Endodermal cell (in vitro differentiated cells): ENCODE measurements around the gene CCS. TPM values are rescaled to one million over a fixed set of nuclear protein-coding genes. Genes with fewer than 3 reads are reported as not detected.
"Not testable (repeated sequence)": the region's sequence is repeated elsewhere in the genome, so short reads cannot be mapped to it uniquely, and the experiment has no call there.

Source experiments
- DNase-seq: peaks from one replicate; pipeline ENCODE4 v3.0.0-alpha.2; 2017
- H3K27ac ChIP-seq: 2 replicates; pipeline ENCODE4 v1.5.1; 2013; ENCODE audit warnings: mild to moderate bottlenecking, low read depth, low read length, moderate library complexity
- H3K27me3 ChIP-seq: 2 replicates; pipeline ENCODE4 v1.6.1; 2013; ENCODE audit warnings: mild to moderate bottlenecking, low read length, moderate library complexity; ENCODE audit not compliant: insufficient read depth, control insufficient read depth, poor library complexity, severe bottlenecking
- H3K36me3 ChIP-seq: 2 replicates; pipeline ENCODE4 v1.7.0; 2013; ENCODE audit warnings: mild to moderate bottlenecking, low read length, moderate library complexity; ENCODE audit not compliant: control insufficient read depth, insufficient read depth
- H3K4me1 ChIP-seq: one replicate; pipeline ENCODE4 v1.7.0; 2013; ENCODE audit warnings: low read length; ENCODE audit not compliant: control insufficient read depth, insufficient read depth
- H3K4me3 ChIP-seq: 2 replicates; pipeline ENCODE4 v1.5.1; 2013; ENCODE audit warnings: mild to moderate bottlenecking, low read length, moderate library complexity
- H3K9ac ChIP-seq: 2 replicates; pipeline ENCODE4 v1.6.1; 2013; ENCODE audit warnings: mild to moderate bottlenecking, low read length, moderate library complexity; ENCODE audit not compliant: poor library complexity, severe bottlenecking; ENCODE audit errors: extremely low read depth
- H3K9me3 ChIP-seq: 2 replicates; pipeline ENCODE4 v1.6.1; 2013; ENCODE audit warnings: mild to moderate bottlenecking, low read length, moderate library complexity; ENCODE audit not compliant: control insufficient read depth
- H3K27ac Mint-ChIP-seq: 2 replicates; pipeline ENCODE4 v1.8.0; 2020; ENCODE audit warnings: mixed read lengths
- H3K27me3 Mint-ChIP-seq: 2 replicates; pipeline ENCODE4 v1.8.0; 2021; ENCODE audit warnings: mild to moderate bottlenecking, mixed read lengths; ENCODE audit not compliant: insufficient read depth
- H3K36me3 Mint-ChIP-seq: 2 replicates; pipeline ENCODE4 v1.8.0; 2020; ENCODE audit warnings: low read depth, mixed read lengths
- H3K4me1 Mint-ChIP-seq: 2 replicates; pipeline ENCODE4 v1.8.0; 2020; ENCODE audit warnings: mixed read lengths
- H3K4me3 Mint-ChIP-seq: 2 replicates; pipeline ENCODE4 v1.8.0; 2020; ENCODE audit warnings: mild to moderate bottlenecking, moderate library complexity, mixed read lengths
- H3K9me3 Mint-ChIP-seq: 2 replicates; pipeline ENCODE4 v1.8.0; 2020; ENCODE audit warnings: mild to moderate bottlenecking, mixed read lengths
- WGBS, 2 experiments: methylation state at CpG; one replicate each; pipeline versions ENCODE4 v1.1.5 to v1.1.7; 2013; ENCODE audit warnings: missing lambda C conversion rate in 2 of 2, mixed read lengths in 1 of 2; ENCODE audit not compliant: insufficient coverage in 1 of 2, insufficient read length in 1 of 2; 5-methylcytosine and 5-hydroxymethylcytosine counted together
- total RNA-seq, 2 donors: library from RNA; stranded (reverse); fragmentation: NEBNext Ultra II Directional in 1 of 2; extraction: Animal tissue kit (Norgen Biotek cat#: 25700) in 1 of 2; gene quantifications; 2 replicates in 1 of 2; 3 replicates in 1 of 2; pipeline ENCODE4 v1.2.1, GENCODE V29; 2021
- TF ChIP-seq, protein P1 (sequence below): fragments of 200-600 bp; sonication (generic); conservative IDR thresholded peaks from 2 replicates; pipeline ENCODE4 v1.5.0; 2021; ENCODE audit warnings: antibody characterized with exemption, mild to moderate bottlenecking

The CCS gene
- total RNA-seq, 2 donors from 2014 or later = 62.9 to 64.7 TPM

GRCh38 chr11:66639066-66639813 lies 46.3 kb downstream of the CCS start:
- H3K36me3 ChIP-seq = peaks cover 65% of the 10 kb centered on the region
- Mint-ChIP-seq H3K4me1 (peaks cover 58% of the 10 kb centered on the region), H3K4me3 (peak overlapping the region; percentile 99), H3K36me3 (peaks cover 69% of the 10 kb centered on the region), H3K27ac (peak overlapping the region; percentile 100), H3K27me3 (no peaks in the 10 kb centered on the region), H3K9me3 (peaks cover 2% of the 10 kb centered on the region)
- no peak for DNase-seq
- TF ChIP-seq, protein P1, sequence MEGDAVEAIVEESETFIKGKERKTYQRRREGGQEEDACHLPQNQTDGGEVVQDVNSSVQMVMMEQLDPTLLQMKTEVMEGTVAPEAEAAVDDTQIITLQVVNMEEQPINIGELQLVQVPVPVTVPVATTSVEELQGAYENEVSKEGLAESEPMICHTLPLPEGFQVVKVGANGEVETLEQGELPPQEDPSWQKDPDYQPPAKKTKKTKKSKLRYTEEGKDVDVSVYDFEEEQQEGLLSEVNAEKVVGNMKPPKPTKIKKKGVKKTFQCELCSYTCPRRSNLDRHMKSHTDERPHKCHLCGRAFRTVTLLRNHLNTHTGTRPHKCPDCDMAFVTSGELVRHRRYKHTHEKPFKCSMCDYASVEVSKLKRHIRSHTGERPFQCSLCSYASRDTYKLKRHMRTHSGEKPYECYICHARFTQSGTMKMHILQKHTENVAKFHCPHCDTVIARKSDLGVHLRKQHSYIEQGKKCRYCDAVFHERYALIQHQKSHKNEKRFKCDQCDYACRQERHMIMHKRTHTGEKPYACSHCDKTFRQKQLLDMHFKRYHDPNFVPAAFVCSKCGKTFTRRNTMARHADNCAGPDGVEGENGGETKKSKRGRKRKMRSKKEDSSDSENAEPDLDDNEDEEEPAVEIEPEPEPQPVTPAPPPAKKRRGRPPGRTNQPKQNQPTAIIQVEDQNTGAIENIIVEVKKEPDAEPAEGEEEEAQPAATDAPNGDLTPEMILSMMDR = peak; percentile 37
- peaks cover 4% of the 10 kb centered on the region for H3K4me1 ChIP-seq
- H3K27ac ChIP-seq = peak overlapping the region; percentile 96
- H3K4me3 ChIP-seq = peak overlapping the region; percentile 100
- WGBS, 2 experiments = 6 to 12% methylated on average over 15 to 26 of the region's 27 CpGs
- no peaks in the 10 kb centered on the region for H3K9me3 ChIP-seq
- peak overlapping the region; percentile 99 for H3K9ac ChIP-seq
- no peaks in the 10 kb centered on the region for H3K27me3 ChIP-seq

DNA sequence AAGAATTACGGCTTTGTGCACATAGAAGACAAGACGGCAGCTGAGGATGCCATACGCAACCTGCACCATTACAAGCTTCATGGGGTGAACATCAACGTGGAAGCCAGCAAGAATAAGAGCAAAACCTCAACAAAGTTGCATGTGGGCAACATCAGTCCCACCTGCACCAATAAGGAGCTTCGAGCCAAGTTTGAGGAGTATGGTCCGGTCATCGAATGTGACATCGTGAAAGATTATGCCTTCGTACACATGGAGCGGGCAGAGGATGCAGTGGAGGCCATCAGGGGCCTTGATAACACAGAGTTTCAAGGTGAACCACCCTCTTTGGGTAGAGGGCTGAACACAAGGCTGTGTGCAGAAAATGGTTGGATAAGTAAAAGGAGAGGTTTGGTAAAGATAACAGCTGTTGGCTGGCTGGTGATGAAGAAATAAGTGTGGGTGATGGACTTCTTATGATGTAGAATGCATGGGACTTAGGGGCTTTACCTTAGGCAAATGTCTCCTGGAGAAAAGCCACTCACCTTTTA lies 46.9 kb downstream of the CCS start:
- not testable (repeated sequence) for H3K9me3 Mint-ChIP-seq, H3K27me3 Mint-ChIP-seq, H3K9me3 ChIP-seq, H3K4me1 ChIP-seq, DNase-seq, H3K27me3 ChIP-seq, H3K27ac ChIP-seq
- peaks cover 70% of the 10 kb centered on the region for H3K36me3 Mint-ChIP-seq
- H3K4me3 ChIP-seq = peak overlapping the region; percentile 100
- peaks cover 65% of the 10 kb centered on the region for H3K36me3 ChIP-seq
- peak overlapping the region; percentile 99 for H3K4me3 Mint-ChIP-seq
- H3K9ac ChIP-seq = peak overlapping the region; percentile 99
- H3K4me1 Mint-ChIP-seq = peaks cover 64% of the 10 kb centered on the region
- 75 to 85% methylated on average over 3 to 8 of the region's 10 CpGs for WGBS, 2 experiments
- peak overlapping the region; percentile 100 for H3K27ac Mint-ChIP-seq

GRCh38 chr11:66641834-66642233 lies 48.8 kb downstream of the CCS start:
- Mint-ChIP-seq H3K4me1 (peaks cover 77% of the 10 kb centered on the region), H3K9me3 (no peaks in the 10 kb centered on the region), H3K27me3 (no peaks in the 10 kb centered on the region), H3K36me3 (peaks cover 78% of the 10 kb centered on the region), H3K27ac (no peak overlapping the region), H3K4me3 (peak overlapping the region; percentile 99)
- TF ChIP-seq, protein P1 = no peak
- no peak for DNase-seq
- H3K27me3 ChIP-seq = no peaks in the 10 kb centered on the region
- peaks cover 77% of the 10 kb centered on the region for H3K36me3 ChIP-seq
- peak overlapping the region; percentile 34 for H3K9ac ChIP-seq
- no peak overlapping the region for H3K27ac ChIP-seq
- H3K9me3 ChIP-seq = no peaks in the 10 kb centered on the region
- H3K4me1 ChIP-seq = peaks cover 9% of the 10 kb centered on the region
- WGBS, 2 experiments = 84% methylated on average over 3 of the region's 3 CpGs; no CpG with 5 or more reads in 1 of the 2 experiments
- peak overlapping the region; percentile 100 for H3K4me3 ChIP-seq
